Muscle of leg (tissue), 11 donors: Measurements from ENCODE around the gene R3HDM2. TPM values are rescaled to one million over a fixed set of nuclear protein-coding genes. Genes with fewer than 3 reads are reported as not detected.
A peak's percentile ranks its signal among the peaks of the same experiment; 100 is the strongest.

Experiments
- DNase-seq: peaks from one replicate; pipeline ENCODE4 v3.0.0; 2013
- H3K27ac ChIP-seq: one replicate; pipeline ENCODE4 v1.5.1; 2013; ENCODE audit warnings: mild to moderate bottlenecking, low read length, control low read depth
- H3K27me3 ChIP-seq: one replicate; pipeline ENCODE4 v1.6.1; 2013; ENCODE audit warnings: low read length; ENCODE audit not compliant: control insufficient read depth, insufficient read depth
- H3K36me3 ChIP-seq: one replicate; pipeline ENCODE4 v1.6.1; 2013; ENCODE audit warnings: low read length; ENCODE audit not compliant: control insufficient read depth, insufficient read depth
- H3K4me1 ChIP-seq: one replicate; pipeline ENCODE4 v1.6.1; 2013; ENCODE audit warnings: low read length; ENCODE audit not compliant: control insufficient read depth, insufficient read depth
- H3K4me3 ChIP-seq: one replicate; pipeline ENCODE4 v1.5.1; 2013; ENCODE audit warnings: low read length, control low read depth
- H3K9me3 ChIP-seq: replicated peaks from 2 replicates; pipeline ENCODE4 v1.6.1; 2013; ENCODE audit warnings: low read depth, low read length; ENCODE audit not compliant: control insufficient read depth
- WGBS: methylation state at CpG from one replicate; pipeline ENCODE4 v1.1.5; 2013; ENCODE audit warnings: missing lambda C conversion rate; ENCODE audit not compliant: insufficient coverage; 5-methylcytosine and 5-hydroxymethylcytosine counted together
- polyA plus RNA-seq, 8 donors: library from polyadenylated mRNA; unstranded; fragments of 120-200 nt; gene quantifications; one replicate each; pipeline versions ENCODE4 v1.2.1 to v1.2.3, GENCODE V29; 2013; ENCODE audit warnings: inconsistent platforms in 1 of 8, low replicate concordance in 1 of 8; ENCODE audit not compliant: insufficient read length in 8 of 8, insufficient read depth in 1 of 8
- total RNA-seq: library from RNA; stranded (reverse); fragments of 120-200 nt; gene quantifications from one replicate; pipeline ENCODE4 v1.2.4, GENCODE V29; 2013

Gene R3HDM2
- total and polyA plus RNA-seq, 9 donors = 20.2 to 52.6 (median 39.6) TPM

DNA sequence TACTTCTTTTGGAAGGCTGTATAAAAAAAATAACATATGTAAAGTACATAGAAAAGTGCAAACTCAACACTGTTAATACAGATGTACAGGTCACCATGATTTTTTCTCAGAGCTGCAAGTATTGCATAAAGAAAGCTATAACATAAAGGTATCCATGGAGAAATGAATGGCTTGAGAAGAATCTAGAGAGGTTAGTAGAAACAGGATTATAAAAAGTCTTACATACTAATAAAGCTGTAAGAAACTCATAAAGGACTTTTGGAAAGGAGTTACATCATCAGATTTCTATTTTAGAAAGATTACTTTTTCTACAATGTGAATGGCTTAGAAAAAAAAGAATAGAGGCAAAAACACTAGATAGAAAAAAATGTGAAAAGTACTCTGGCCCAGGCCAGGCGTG lies 46.4 kb downstream of the R3HDM2 start:
- no peaks in the 10 kb centered on the region for H3K27me3 ChIP-seq
- WGBS = 67% methylated on average over 1 of the region's 1 CpG
- H3K4me1 ChIP-seq = no peaks in the 10 kb centered on the region
- peaks cover 3% of the 10 kb centered on the region for H3K36me3 ChIP-seq
- H3K9me3 ChIP-seq = no peaks in the 10 kb centered on the region
- H3K4me3 ChIP-seq = no peak overlapping the region
- no peak for DNase-seq
- no peak overlapping the region for H3K27ac ChIP-seq

DNA sequence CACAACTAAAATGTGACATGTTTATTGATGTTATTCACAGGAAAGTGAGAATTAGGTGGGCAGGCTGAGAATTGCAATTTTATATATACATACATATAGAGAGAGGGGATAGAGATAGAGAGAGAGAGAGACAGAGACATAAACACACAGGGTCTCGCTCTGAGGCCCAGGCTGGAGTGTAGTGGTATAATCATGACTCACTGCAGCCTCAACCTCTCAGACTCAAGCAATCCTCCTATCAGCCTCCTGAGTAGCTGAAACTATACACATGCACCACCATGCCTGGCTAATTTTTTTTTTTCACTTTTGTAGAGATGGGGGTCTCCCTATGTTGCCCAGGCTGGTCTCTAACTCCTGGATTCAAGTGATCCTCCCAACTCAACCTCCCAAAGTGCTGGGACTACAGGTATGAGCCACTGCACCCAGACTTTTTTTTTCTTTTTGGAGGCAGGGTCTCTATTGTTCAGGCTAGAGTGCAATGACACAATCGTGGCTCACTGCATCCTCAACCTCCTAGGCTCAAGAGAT lies 49.1 kb downstream of the R3HDM2 start:
- H3K9me3 ChIP-seq = no peaks in the 10 kb centered on the region
- no peak overlapping the region for H3K4me3 ChIP-seq
- WGBS = no CpG with 5 or more reads among the region's 2 CpGs

DNA sequence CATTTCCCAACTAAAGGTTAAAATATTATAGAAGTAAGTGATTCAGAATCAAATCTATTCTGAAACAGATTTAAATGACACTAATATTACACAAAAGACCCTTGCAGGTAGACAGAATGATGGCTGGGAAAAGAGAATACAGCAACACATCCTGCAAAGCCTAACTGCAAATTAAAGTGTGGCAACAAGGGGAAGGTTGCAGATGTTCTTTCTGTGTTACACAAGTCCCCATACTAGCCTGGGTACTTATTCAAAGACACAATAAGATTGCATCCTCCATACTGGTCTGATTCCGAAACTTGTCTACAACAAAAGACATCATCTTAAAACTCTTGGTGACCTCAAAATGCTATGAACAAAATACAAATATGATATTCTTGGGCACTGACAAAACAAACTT lies 50.5 kb downstream of the R3HDM2 start:
- Histone ChIP-seq H3K27ac (no peak overlapping the region), H3K4me3 (no peak overlapping the region), H3K4me1 (no peaks in the 10 kb centered on the region), H3K9me3 (no peaks in the 10 kb centered on the region), H3K27me3 (no peaks in the 10 kb centered on the region), H3K36me3 (peaks cover 7% of the 10 kb centered on the region)
- DNase-seq = no peak
- WGBS = no CpG with 5 or more reads among the region's 1 CpG

More for the DNA sequence above, 49.1 kb downstream of the R3HDM2 start:
- Histone ChIP-seq H3K27me3 (no peaks in the 10 kb centered on the region), H3K4me1 (no peaks in the 10 kb centered on the region), H3K27ac (no peak overlapping the region), H3K36me3 (peaks cover 5% of the 10 kb centered on the region)
- DNase-seq = no peak

DNA sequence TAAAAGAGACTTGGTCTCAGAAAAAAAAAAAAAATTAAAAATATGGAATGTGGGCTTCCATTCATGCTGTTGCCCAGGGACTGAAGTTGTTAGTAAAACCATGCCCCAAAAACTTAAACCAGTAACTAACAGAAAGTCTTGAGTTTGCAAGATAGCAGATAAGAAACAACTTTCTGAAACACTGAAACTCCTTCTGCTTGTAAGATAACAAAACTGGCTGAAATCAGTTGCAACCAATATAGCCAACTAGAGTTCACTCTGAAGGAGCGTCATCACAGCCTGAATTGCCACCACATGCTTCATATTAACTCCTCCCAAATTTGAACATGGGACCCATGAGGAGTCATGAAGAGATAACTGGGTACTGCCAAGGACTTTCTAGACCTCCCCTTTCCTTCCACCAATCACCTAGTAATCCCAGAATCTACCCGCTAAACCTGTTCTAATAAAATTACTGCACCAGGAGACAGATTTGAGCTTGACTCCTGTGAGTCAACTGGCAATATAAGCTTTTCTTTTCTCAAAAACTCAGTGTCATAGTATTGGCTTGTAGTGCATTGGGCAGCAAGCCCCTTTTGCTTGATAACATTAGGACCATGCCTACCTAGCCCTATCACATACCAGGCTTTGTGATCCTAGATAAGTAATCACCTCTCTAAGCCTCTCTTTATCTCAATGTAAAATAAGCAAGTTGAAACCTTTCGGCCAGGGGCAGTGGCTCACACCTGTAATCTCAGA lies 53.6 kb downstream of the R3HDM2 start:
- no peak overlapping the region for H3K4me3 ChIP-seq
- no peaks in the 10 kb centered on the region for H3K9me3 ChIP-seq
- 100% methylated on average over 1 of the region's 3 CpGs for WGBS
- DNase-seq = no peak
- no peaks in the 10 kb centered on the region for H3K4me1 ChIP-seq
- H3K27ac ChIP-seq = no peak overlapping the region
- H3K36me3 ChIP-seq = peaks cover 7% of the 10 kb centered on the region
- no peaks in the 10 kb centered on the region for H3K27me3 ChIP-seq

DNA sequence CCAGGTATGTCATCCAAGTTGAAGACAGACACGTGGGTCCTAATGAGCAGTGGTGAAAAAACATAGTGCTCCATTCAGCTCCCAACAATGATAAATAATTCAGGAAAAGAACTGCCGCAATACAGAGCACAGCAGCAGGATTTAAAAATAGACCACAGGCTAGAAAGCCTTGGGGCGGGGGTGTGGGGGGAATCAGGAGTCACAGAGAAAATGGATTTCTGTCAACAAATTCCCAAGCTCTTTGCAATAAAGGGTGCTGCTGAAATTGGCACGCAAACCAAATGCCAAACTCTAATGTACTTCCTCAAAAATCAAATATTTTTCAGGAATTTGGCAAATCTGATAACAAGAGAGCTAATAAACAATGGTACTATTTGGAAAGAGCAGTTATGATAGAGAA lies 58.6 kb downstream of the R3HDM2 start:
- H3K9me3 ChIP-seq = no peaks in the 10 kb centered on the region
- H3K36me3 ChIP-seq = peaks cover 5% of the 10 kb centered on the region
- no peak overlapping the region for H3K27ac ChIP-seq
- no peak overlapping the region for H3K4me3 ChIP-seq
- no peaks in the 10 kb centered on the region for H3K27me3 ChIP-seq
- WGBS = no CpG with 5 or more reads among the region's 4 CpGs
- H3K4me1 ChIP-seq = no peaks in the 10 kb centered on the region
- DNase-seq = no peak

DNA sequence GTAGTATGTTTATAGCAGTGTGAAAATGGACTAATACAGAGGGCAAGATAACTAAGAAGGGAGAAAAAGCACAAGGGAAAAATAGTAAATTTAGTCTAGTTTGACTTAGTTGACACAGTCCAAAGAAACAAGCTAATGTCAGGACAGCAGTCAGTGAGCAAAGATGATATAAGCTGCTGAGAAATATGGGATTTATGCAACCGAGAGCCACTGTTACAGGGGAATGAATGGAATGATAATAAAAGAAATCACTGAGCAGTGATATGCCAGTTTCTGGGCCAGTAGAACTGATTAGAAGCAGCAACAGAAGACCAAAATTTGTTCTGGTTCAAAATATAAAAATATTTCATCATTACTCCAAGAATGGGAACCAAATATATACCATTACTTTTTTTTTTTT lies 60.1 kb downstream of the R3HDM2 start:
- no peaks in the 10 kb centered on the region for H3K4me1 ChIP-seq
- no peak overlapping the region for H3K4me3 ChIP-seq
- H3K27ac ChIP-seq = no peak overlapping the region
- no peak for DNase-seq
- peaks cover 3% of the 10 kb centered on the region for H3K9me3 ChIP-seq
- peaks cover 2% of the 10 kb centered on the region for H3K36me3 ChIP-seq
- 40% methylated on average over 1 of the region's 1 CpG for WGBS
- no peaks in the 10 kb centered on the region for H3K27me3 ChIP-seq

DNA sequence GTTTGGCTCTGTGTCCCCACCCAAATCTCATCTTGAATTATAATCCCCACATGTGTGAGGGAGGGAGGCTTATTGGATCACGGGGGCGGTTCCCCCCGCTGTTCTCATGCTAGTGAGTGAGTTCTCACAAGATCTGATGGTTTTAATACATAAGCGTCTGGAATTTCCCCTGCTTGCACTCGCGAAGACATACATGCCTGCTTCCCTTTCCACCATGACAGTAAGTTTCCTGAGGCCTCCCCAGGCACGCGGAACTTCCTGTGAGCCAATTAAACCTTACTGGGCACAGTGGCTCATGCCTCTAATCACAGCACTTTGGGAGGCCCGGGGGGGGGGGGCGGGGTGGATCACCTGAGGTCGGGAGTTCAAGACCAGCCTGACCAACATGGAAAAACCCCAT lies 60.8 kb downstream of the R3HDM2 start:
- WGBS = 100% methylated on average over 3 of the region's 11 CpGs
- Histone ChIP-seq H3K27ac (no peak overlapping the region), H3K9me3 (peaks cover 3% of the 10 kb centered on the region), H3K4me1 (no peaks in the 10 kb centered on the region), H3K4me3 (no peak overlapping the region), H3K36me3 (peaks cover 2% of the 10 kb centered on the region), H3K27me3 (no peaks in the 10 kb centered on the region)
- no peak for DNase-seq

DNA sequence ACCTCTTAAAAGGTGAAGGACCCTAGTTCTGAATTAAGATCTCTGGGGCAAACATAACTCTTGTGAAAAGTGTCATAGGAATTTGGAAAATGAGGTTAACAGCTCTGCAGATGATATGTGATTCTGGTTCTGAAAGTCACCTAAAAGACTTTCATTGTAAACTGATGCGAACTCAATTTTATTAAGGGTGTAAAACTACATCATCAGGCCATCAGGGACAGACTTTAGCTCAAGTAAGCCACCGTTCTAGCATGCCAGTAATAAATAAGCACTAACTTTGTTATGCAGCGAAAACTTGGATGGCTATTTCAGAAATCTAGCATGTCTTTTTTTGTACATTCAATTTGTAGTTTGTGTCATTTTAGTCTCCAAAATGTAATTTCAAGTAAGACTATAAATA lies 61.6 kb downstream of the R3HDM2 start:
- Histone ChIP-seq H3K9me3 (peaks cover 3% of the 10 kb centered on the region), H3K36me3 (peaks cover 2% of the 10 kb centered on the region), H3K27ac (no peak overlapping the region), H3K4me3 (no peak overlapping the region), H3K4me1 (no peaks in the 10 kb centered on the region), H3K27me3 (no peaks in the 10 kb centered on the region)
- 100% methylated on average over 1 of the region's 3 CpGs for WGBS
- DNase-seq = no peak

DNA sequence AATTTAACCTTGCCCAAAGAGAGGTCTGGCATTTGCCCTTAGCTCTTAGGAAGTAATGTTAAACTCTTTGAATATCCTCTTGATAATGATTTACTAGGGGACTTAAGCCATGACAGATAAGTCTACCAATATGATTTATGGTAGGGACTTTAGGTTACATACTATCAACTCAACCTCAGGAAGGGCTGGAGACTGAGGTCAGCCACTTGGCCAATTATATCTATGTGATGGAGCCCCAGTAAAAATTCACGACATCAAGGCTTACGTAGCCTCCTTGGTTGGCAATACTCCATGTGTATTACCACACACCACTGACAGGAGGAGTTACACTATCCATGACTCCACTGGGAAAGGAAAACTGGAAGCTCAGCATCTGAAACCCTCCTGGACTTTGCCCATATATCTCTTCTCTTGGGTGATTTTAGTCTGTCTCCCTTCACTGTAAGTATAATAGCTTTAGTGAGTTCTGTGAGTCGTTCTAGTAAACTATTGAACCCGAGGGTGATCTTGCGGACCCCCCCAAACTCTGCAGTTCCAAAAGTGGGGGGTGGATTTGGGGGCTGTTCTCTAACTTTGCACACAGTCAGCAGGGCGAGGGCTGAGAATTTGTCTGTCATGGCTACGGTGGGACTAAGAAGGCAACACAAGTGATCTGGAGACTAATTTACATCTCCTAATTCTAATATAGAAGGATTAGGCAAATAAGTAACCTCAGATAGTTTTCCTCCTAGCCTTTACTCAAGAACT lies 62.3 kb downstream of the R3HDM2 start:
- Histone ChIP-seq H3K9me3 (peaks cover 3% of the 10 kb centered on the region), H3K27ac (no peak overlapping the region), H3K4me1 (no peaks in the 10 kb centered on the region), H3K27me3 (no peaks in the 10 kb centered on the region), H3K4me3 (no peak overlapping the region), H3K36me3 (peaks cover 2% of the 10 kb centered on the region)
- peak; percentile 23 for DNase-seq
- 100% methylated on average over 2 of the region's 7 CpGs for WGBS

DNA sequence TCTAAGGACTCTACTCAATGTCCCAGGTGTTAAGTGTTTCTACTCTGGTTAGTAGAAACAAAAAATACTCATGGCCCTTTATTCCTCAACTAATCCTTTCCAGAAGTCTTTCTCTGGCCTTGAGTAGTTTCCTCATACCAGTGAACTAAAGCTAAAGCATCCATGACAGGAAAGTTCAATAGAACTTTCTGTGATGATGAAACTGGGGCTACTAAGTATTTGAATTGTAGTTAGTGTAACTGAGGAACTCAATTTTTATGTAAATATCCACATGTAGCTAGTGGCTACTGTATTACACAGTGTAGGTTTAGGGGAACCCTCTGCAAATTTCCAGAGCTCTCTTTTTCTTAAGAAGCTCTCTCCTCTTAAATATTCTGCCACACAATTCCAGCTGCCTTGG lies 63.7 kb downstream of the R3HDM2 start:
- H3K4me3 ChIP-seq = no peak overlapping the region
- H3K27ac ChIP-seq = no peak overlapping the region
- peaks cover 2% of the 10 kb centered on the region for H3K36me3 ChIP-seq
- peaks cover 3% of the 10 kb centered on the region for H3K9me3 ChIP-seq
- no peaks in the 10 kb centered on the region for H3K27me3 ChIP-seq
- DNase-seq = no peak
- H3K4me1 ChIP-seq = no peaks in the 10 kb centered on the region
